Hematopoietic multipotent progenitor cell treated with erythropoietin and hydrocortisone succinate and interleukin-3 and kit ligand, for 15 days (in vitro differentiated cells): Measurements from ENCODE around the gene DPM2.

Source experiments
- DNase-seq: peaks from one replicate; pipeline ENCODE4 v3.0.0-alpha.2; 2015; ENCODE audit warnings: low spot score

Gene DPM2

GRCh38 chr9:127937388-127938297 is at the start of gene DPM2:
DPM2 (minus strand) TSS chr9:127937854; CDS start chr9:127937820, 34 bp downstream.
- DNase-seq: peak; percentile 94

GRCh38 chr9:127987103-127987614 is 49.5 kb upstream of the DPM2 start:
- no peak for DNase-seq

- no peak for DNase-seq
Measured at GRCh38 chr9:127985011-127985410, 47.4 kb upstream of the DPM2 start.

- DNase-seq: no peak
Measured at GRCh38 chr9:127983847-127984289, 46.2 kb upstream of the DPM2 start.

GRCh38 chr9:127982912-127983311 is 45.3 kb upstream of the DPM2 start:
- no peak for DNase-seq

GRCh38 chr9:127981559-127982121 is 44.0 kb upstream of the DPM2 start:
- DNase-seq: no peak

GRCh38 chr9:127980706-127981558 is 43.3 kb upstream of the DPM2 start, which contains the start of gene EEIG1:
EEIG1 (minus strand) TSS chr9:127980989; CDS start chr9:127980137, 852 bp downstream.
- peak; percentile 93 for DNase-seq

GRCh38 chr9:127980060-127980705 is 42.5 kb upstream of the DPM2 start:
- peak; percentile 31 for DNase-seq

- DNase-seq: no peak
Measured at GRCh38 chr9:127979333-127980059, 41.8 kb upstream of the DPM2 start.

GRCh38 chr9:127979015-127979332 is 41.3 kb upstream of the DPM2 start:
- DNase-seq: no peak

GRCh38 chr9:127977884-127978647 is 40.4 kb upstream of the DPM2 start:
- DNase-seq: no peak

GRCh38 chr9:127977009-127977883 is 39.6 kb upstream of the DPM2 start:
- no peak for DNase-seq

- no peak for DNase-seq
Measured at GRCh38 chr9:127976498-127976897, 38.8 kb upstream of the DPM2 start.

GRCh38 chr9:127975376-127976315 is 38.0 kb upstream of the DPM2 start:
- no peak for DNase-seq

- no peak for DNase-seq
Measured at GRCh38 chr9:127974769-127975261, 37.2 kb upstream of the DPM2 start.

GRCh38 chr9:127974001-127974768 is 36.5 kb upstream of the DPM2 start:
- DNase-seq: no peak
